ENCODE measurements around the gene ZDHHC3. TPM values are rescaled to one million over a fixed set of nuclear protein-coding genes. Genes with fewer than 3 reads are reported as not detected.

The ZDHHC3 gene
- total RNA-seq, 1 experiment from 2014 or later = 84.9 TPM

GRCh38 chr3:44886561-44886960 is 89.4 kb downstream of the ZDHHC3 start:
- intact Hi-C loops (cut with micrococcal nuclease; ENCODE audit: unreplicated experiment) = no loop called here
- DNase-seq = peak; percentile 34

DNA sequence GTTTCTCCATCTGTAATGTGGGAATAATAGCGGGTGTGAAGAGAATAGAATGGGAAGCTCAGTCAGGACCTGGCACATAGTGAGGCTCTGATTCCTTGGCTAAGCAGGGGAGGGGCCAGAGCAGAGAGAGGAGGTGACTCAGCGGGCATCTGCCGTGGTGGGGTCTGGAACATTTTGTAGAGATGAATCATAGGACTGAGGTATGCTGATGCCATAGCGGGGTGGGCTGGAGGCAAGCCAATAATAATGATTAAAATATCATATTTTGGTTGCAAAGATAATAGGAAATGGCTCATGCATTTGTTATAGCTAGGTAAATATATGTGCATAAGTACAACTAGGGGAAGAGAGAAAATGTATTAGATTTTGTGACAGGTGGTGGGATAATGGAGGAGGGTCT is 90.4 kb downstream of the ZDHHC3 start:
- BruUV-seq (replicated peaks) = no TSS peak
- H3K4me3 Mint-ChIP-seq (ENCODE audit: low read depth, unreplicated experiment) = no peak overlapping the region
- intact Hi-C loops (cut with micrococcal nuclease; ENCODE audit: unreplicated experiment) = loop anchor here (2.0 kb wide), 1 partner anchor 29 kb away; no protein-coding TSS in a partner anchor
- no peaks in the 10 kb centered on the region for H3K27me3 Mint-ChIP-seq (ENCODE audit: unreplicated experiment)
- H3K27ac Mint-ChIP-seq (ENCODE audit: unreplicated experiment) = peak overlapping the region; percentile 74
- DNase-seq = peak; percentile 90
- peaks cover 34% of the 10 kb centered on the region for H3K4me1 Mint-ChIP-seq (ENCODE audit: low read depth, unreplicated experiment)
- no peak for TF ChIP-seq CTCF (IDR thresholded peaks at IDR 0.05; ENCODE audit: unreplicated experiment)
- CTCF ChIA-PET = interaction anchor here (0.8 kb wide), 1 partner anchor 9 kb away, joined by 4 read pairs; no protein-coding TSS in a partner anchor
- H3K36me3 Mint-ChIP-seq (ENCODE audit: insufficient read depth, unreplicated experiment) = peaks cover 27% of the 10 kb centered on the region
- H3K9me3 Mint-ChIP-seq (ENCODE audit: low read depth, unreplicated experiment) = no peaks in the 10 kb centered on the region

More at GRCh38 chr3:44886561-44886960, 89.4 kb downstream of the ZDHHC3 start:
- no peak for TF ChIP-seq CTCF (IDR thresholded peaks at IDR 0.05; ENCODE audit: unreplicated experiment)
- BruUV-seq (replicated peaks) = no TSS peak
- CTCF ChIA-PET = interaction anchor here (0.6 to 0.8 kb wide), 2 partner anchors 8 to 78 kb away, joined by 3 to 4 read pairs; no protein-coding TSS in a partner anchor
- Mint-ChIP-seq H3K27me3 (ENCODE audit: unreplicated experiment) (no peaks in the 10 kb centered on the region), H3K36me3 (ENCODE audit: insufficient read depth, unreplicated experiment) (peaks cover 27% of the 10 kb centered on the region), H3K4me1 (ENCODE audit: low read depth, unreplicated experiment) (peaks cover 42% of the 10 kb centered on the region), H3K9me3 (ENCODE audit: low read depth, unreplicated experiment) (no peaks in the 10 kb centered on the region), H3K4me3 (ENCODE audit: low read depth, unreplicated experiment) (no peak overlapping the region), H3K27ac (ENCODE audit: unreplicated experiment) (peak overlapping the region; percentile 57)

DNA sequence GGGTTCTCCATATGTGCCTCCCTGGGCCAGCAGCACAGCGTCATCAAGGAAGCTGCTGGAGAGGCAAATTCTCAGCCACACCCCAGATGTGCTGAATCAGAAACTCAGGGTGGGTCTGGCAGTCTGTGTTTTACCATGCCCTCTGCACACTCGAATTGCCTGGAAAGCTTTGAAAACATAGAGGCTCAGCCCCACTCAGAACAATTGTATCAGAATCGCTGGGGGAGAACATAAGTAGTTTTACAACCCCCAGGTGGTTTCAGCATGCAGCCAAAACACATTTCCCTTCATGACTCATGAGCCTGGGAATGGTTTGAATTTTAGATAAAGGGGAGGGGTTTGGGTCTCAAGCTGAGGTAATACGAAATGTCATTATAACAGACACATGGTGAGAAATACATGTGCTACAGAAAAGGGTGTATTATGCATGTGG is 92.0 kb downstream of the ZDHHC3 start:
- Mint-ChIP-seq H3K4me3 (ENCODE audit: low read depth, unreplicated experiment) (peak overlapping the region; percentile 12), H3K27ac (ENCODE audit: unreplicated experiment) (peak overlapping the region; percentile 74), H3K27me3 (ENCODE audit: unreplicated experiment) (no peaks in the 10 kb centered on the region), H3K9me3 (ENCODE audit: low read depth, unreplicated experiment) (no peaks in the 10 kb centered on the region), H3K4me1 (ENCODE audit: low read depth, unreplicated experiment) (peaks cover 34% of the 10 kb centered on the region), H3K36me3 (ENCODE audit: insufficient read depth, unreplicated experiment) (peaks cover 27% of the 10 kb centered on the region)
- TF ChIP-seq CTCF (IDR thresholded peaks at IDR 0.05; ENCODE audit: unreplicated experiment) = no peak
- no TSS peak for BruUV-seq (replicated peaks)
- intact Hi-C loops (cut with micrococcal nuclease; ENCODE audit: unreplicated experiment) = loop anchor here (2.0 kb wide), 1 partner anchor 31 kb away; no protein-coding TSS in a partner anchor
- peak; percentile 68 for DNase-seq
- CTCF ChIA-PET = interaction anchor here (0.5 kb wide), 1 partner anchor 22 kb away, joined by 3 read pairs; the partner anchor contains the start of gene TMEM42

DNA sequence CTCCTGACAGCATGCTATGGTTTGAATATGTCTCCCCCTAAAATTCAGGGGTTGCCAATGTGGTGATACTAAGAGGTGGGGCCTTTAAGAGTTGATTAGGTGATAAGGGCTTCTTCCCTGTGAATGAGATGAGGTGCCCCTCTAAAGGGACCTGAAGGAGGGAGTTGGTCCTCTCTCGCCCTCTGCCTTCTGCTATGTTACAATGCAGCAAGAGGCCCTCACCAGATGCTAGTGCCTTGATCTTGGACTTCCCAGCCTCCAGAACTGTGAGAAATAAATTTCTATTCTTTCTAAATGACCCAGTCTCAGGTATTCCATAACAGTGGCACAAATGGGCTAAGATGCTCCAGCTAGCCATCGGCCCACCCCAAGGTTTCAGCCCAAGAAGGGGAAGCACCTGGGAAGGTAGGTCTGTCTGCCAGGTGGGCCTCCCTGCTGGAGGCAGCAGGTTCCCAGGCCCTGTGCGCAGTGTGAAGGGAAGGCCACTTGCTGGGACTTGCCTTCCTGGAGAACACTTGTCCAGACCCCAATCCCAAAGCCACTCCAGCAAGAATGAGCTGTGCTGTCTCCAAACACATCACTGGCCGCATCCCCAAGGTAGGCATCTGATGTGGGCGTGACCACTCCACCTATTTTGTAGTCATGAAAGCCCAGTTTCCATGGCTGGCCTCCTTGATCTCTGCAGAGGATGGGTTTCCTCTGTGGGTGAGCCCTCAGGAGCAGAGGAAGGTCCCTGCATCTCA is 92.6 kb downstream of the ZDHHC3 start:
- intact Hi-C loops (cut with micrococcal nuclease; ENCODE audit: unreplicated experiment) = no loop called here
- peak; percentile 7 for DNase-seq
- Mint-ChIP-seq H3K4me1 (ENCODE audit: low read depth, unreplicated experiment) (peaks cover 34% of the 10 kb centered on the region), H3K9me3 (ENCODE audit: low read depth, unreplicated experiment) (no peaks in the 10 kb centered on the region), H3K27ac (ENCODE audit: unreplicated experiment) (peak overlapping the region; percentile 74), H3K27me3 (ENCODE audit: unreplicated experiment) (no peaks in the 10 kb centered on the region), H3K36me3 (ENCODE audit: insufficient read depth, unreplicated experiment) (peaks cover 27% of the 10 kb centered on the region), H3K4me3 (ENCODE audit: low read depth, unreplicated experiment) (peak overlapping the region; percentile 12)
- no peak for TF ChIP-seq CTCF (IDR thresholded peaks at IDR 0.05; ENCODE audit: unreplicated experiment)
- BruUV-seq (replicated peaks) = TSS peak; percentile 69
- CTCF ChIA-PET = no interaction called here

Data from Calu3 (cell line).